Adrenal gland (tissue), 12 donors: ENCODE data around the gene TSPO. TPM values are rescaled to one million over a fixed set of nuclear protein-coding genes. Genes with fewer than 3 reads are reported as not detected.

Experiments used
- DNase-seq, 7 donors: peaks; one replicate each; pipeline ENCODE4 v3.0.0-alpha.2; 2019 to 2020
- H3K27ac ChIP-seq, 5 donors: fragments of 200-600 bp; sonication (generic) in 4 of 5; 1 replicate in 3 of 5; 2 replicates in 2 of 5; pipeline versions ENCODE4 v1.5.1 to v1.8.0; 2016 to 2020; ENCODE audit warnings: mild to moderate bottlenecking in 1 of 5
- H3K27me3 ChIP-seq: fragments of 200-600 bp; 2 replicates; pipeline ENCODE4 v1.8.0; 2021
- H3K36me3 ChIP-seq, 2 donors: fragments of 200-600 bp; replicated peaks in 1 of 2; 1 replicate in 1 of 2; 2 replicates in 1 of 2; pipeline versions ENCODE4 v1.5.1 to v1.8.0; 2018 to 2022
- H3K4me1 ChIP-seq, 2 donors: fragments of 200-600 bp; replicated peaks in 1 of 2; 1 replicate in 1 of 2; 2 replicates in 1 of 2; pipeline versions ENCODE4 v1.5.1 to v1.8.0; 2018 to 2021
- H3K4me3 ChIP-seq, 4 donors: fragments of 200-600 bp; sonication (generic) in 3 of 4; one replicate each; pipeline ENCODE4 v1.5.1; 2016 to 2018
- H3K9me3 ChIP-seq, 3 donors: fragments of 200-600 bp; sonication (generic) in 1 of 3; replicated peaks in 1 of 3; 1 replicate in 2 of 3; 2 replicates in 1 of 3; pipeline versions ENCODE4 v1.5.1 to v1.8.0; 2016 to 2021
- POLR2A ChIP-seq, 2 donors: fragments of 450-650 bp; IDR thresholded peaks; one replicate each; pipeline ENCODE4 v1.6.1; 2017; ENCODE audit warnings: antibody characterized with exemption in 2 of 2, mild to moderate bottlenecking in 2 of 2, moderate library complexity in 1 of 2
- WGBS, 4 donors: extraction: QIAGEN DNeasy Blood & Tissue Kit in 2 of 4; methylation state at CpG; one replicate each; pipeline versions ENCODE4 v1.1.5 to v1.1.7; 2013 to 2017; 5-methylcytosine and 5-hydroxymethylcytosine counted together
- intact Hi-C, 2 donors: fragments of 100-400 bp; cut with DNase I; formaldehyde crosslinking; loops; one replicate each; pipeline versions ENCODE4 v1.14.1 to v1.15.0; 2022 to 2023
- polyA plus RNA-seq, 3 donors: library from polyadenylated mRNA; stranded (reverse); fragments of 200-250 nt in 2 of 3; fragments of 350-450 nt in 1 of 3; fragmentation: Illumina TruSeq in 1 of 3; extraction: RNeasy Lipid Tissue Mini Kit (QIAGEN cat#74804) in 1 of 3; gene quantifications; one replicate each; pipeline ENCODE4 v1.2.3, GENCODE V29; 2013 to 2014
- total RNA-seq, 9 donors: library from RNA; depleted of rRNA in 4 of 9; stranded (reverse); fragments of >200 nt in 4 of 9; fragments of 120-200 nt in 1 of 9; fragmentation: NEBNext Ultra II Directional in 1 of 9; extraction: Animal tissue kit (Norgen Biotek cat#: 25700) in 1 of 9; gene quantifications; one replicate each; pipeline versions ENCODE4 v1.1.0 to v1.2.4, GENCODE V29; 2013 to 2023
- TF ChIP-seq, protein P1 (sequence below), 6 experiments: fragments of 450-650 bp in 4 of 6; fragments of 200-600 bp in 2 of 6; sonication (generic) in 1 of 6; IDR thresholded peaks; 1 replicate in 5 of 6; 2 replicates in 1 of 6; pipeline versions ENCODE4 v1.5.1 to v1.8.0; 2016 to 2021; ENCODE audit warnings: antibody characterized with exemption in 6 of 6, mild to moderate bottlenecking in 2 of 6, moderate library complexity in 1 of 6
- donor health status: healthy with polysubstance abuse.
- donor health status: Bipolar disorder and iron deficiency.
- donor health status: DM: yes; HTN: yes; CAD: no.
- donor health status: DM: no; HTN: no; CAD: no.
- donor health status: DM: no; HTN: no; CAD: no.
- donor health status: DM: yes; HTN: yes; CAD: no.

The TSPO gene
- total and polyA plus RNA-seq, 12 donors, result 7.8 to 881 (median 229) TPM

GRCh38 chr22:43170131-43170480, 18.7 kb downstream of the TSPO start:
- H3K4me1 ChIP-seq, result no peaks in the 10 kb centered on the region
- no peak overlapping the region for H3K27ac ChIP-seq
- intact Hi-C loops, result no loop called here
- no peaks in the 10 kb centered on the region for H3K27me3 ChIP-seq
- TF ChIP-seq POLR2A (IDR thresholded peaks at IDR 0.05), result no peak
- TF ChIP-seq, protein P1, sequence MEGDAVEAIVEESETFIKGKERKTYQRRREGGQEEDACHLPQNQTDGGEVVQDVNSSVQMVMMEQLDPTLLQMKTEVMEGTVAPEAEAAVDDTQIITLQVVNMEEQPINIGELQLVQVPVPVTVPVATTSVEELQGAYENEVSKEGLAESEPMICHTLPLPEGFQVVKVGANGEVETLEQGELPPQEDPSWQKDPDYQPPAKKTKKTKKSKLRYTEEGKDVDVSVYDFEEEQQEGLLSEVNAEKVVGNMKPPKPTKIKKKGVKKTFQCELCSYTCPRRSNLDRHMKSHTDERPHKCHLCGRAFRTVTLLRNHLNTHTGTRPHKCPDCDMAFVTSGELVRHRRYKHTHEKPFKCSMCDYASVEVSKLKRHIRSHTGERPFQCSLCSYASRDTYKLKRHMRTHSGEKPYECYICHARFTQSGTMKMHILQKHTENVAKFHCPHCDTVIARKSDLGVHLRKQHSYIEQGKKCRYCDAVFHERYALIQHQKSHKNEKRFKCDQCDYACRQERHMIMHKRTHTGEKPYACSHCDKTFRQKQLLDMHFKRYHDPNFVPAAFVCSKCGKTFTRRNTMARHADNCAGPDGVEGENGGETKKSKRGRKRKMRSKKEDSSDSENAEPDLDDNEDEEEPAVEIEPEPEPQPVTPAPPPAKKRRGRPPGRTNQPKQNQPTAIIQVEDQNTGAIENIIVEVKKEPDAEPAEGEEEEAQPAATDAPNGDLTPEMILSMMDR (IDR thresholded peaks at IDR 0.05), result no peak
- peaks cover 0 to 68% of the 10 kb centered on the region in 2 donors for H3K36me3 ChIP-seq
- H3K9me3 ChIP-seq, result no peaks in the 10 kb centered on the region
- 89 to 96% (median 91%) methylated on average over 5 to 9 of the region's 9 CpGs for WGBS, 4 donors
- no peak overlapping the region for H3K4me3 ChIP-seq
- DNase-seq, result no peak

GRCh38 chr22:43171019-43171491, 19.7 kb downstream of the TSPO start:
- DNase-seq, result no peak
- WGBS, 4 donors, result 82 to 91% (median 87%) methylated on average over 6 to 14 of the region's 14 CpGs
- intact Hi-C loops, result no loop called here
- Histone ChIP-seq H3K27ac (no peak overlapping the region), H3K9me3 (no peaks in the 10 kb centered on the region), H3K36me3 (peaks cover 0 to 73% of the 10 kb centered on the region in 2 donors), H3K27me3 (no peaks in the 10 kb centered on the region), H3K4me3 (no peak overlapping the region), H3K4me1 (no peaks in the 10 kb centered on the region)
- TF ChIP-seq POLR2A (IDR thresholded peaks at IDR 0.05), result no peak
- TF ChIP-seq, protein P1 (IDR thresholded peaks at IDR 0.05), result no peak

GRCh38 chr22:43171607-43172006, 20.2 kb downstream of the TSPO start:
- H3K9me3 ChIP-seq, result no peaks in the 10 kb centered on the region
- peaks cover 0 to 73% of the 10 kb centered on the region in 2 donors for H3K36me3 ChIP-seq
- no peaks in the 10 kb centered on the region for H3K27me3 ChIP-seq
- H3K4me3 ChIP-seq, result no peak overlapping the region
- whole genome bisulfite sequencing, 4 donors, result 78 to 86% (median 82%) methylated on average over 4 to 12 of the region's 12 CpGs
- no peak overlapping the region for H3K27ac ChIP-seq
- DNase-seq, result no peak
- H3K4me1 ChIP-seq, result no peaks in the 10 kb centered on the region
- TF ChIP-seq POLR2A (IDR thresholded peaks at IDR 0.05), result no peak
- TF ChIP-seq, protein P1 (IDR thresholded peaks at IDR 0.05), result no peak
- intact Hi-C loops, result no loop called here

GRCh38 chr22:43172191-43172590, 20.8 kb downstream of the TSPO start:
- no peaks in the 10 kb centered on the region for H3K4me1 ChIP-seq
- intact Hi-C loops, result no loop called here
- no peaks in the 10 kb centered on the region for H3K27me3 ChIP-seq
- no peak overlapping the region for H3K4me3 ChIP-seq
- TF ChIP-seq, protein P1 (IDR thresholded peaks at IDR 0.05), result no peak
- no peak for TF ChIP-seq POLR2A (IDR thresholded peaks at IDR 0.05)
- H3K9me3 ChIP-seq, result no peaks in the 10 kb centered on the region
- H3K36me3 ChIP-seq, result peaks cover 0 to 73% of the 10 kb centered on the region in 2 donors
- H3K27ac ChIP-seq, result no peak overlapping the region
- peak in 1 of 7 donors; percentile 6 for DNase-seq
- WGBS, 4 donors, result 84 to 95% (median 92%) methylated on average over 17 to 19 of the region's 19 CpGs
